ENCODE measurements around the gene SCAMP4. TPM values are rescaled to one million over a fixed set of nuclear protein-coding genes. Genes with fewer than 3 reads are reported as not detected.

The SCAMP4 gene
- total and polyA plus RNA-seq, 2 experiments from 2014 or later = 39.4 to 106 TPM

GRCh38 chr19:1947651-1948209 is 42.5 kb downstream of the SCAMP4 start (continued):
- TF ChIP-seq ZNF462 (CRISPR knock-in tag; IDR thresholded peaks at IDR 0.05) = no peak
- no peak for TF ChIP-seq ZNF331 (CRISPR knock-in tag; IDR thresholded peaks at IDR 0.05; ENCODE audit: low read depth)
- TF ChIP-seq REST (IDR thresholded peaks at IDR 0.05; ENCODE audit: unreplicated experiment) = no peak
- no peak for TF ChIP-seq CREB1 (CRISPR knock-in tag; IDR thresholded peaks at IDR 0.05; ENCODE audit: low read depth)

Measured in GM23338 (cell line).